Left renal cortex interstitium (tissue), 4 donors: ENCODE measurements around the gene FCRL1. TPM values are rescaled to one million over a fixed set of nuclear protein-coding genes. Genes with fewer than 3 reads are reported as not detected.

ENCODE experiments used
- DNase-seq, 4 donors: peaks; one replicate each; pipeline ENCODE4 v3.0.0-alpha.2; 2013; ENCODE audit warnings: low read depth in 4 of 4, low spot score in 2 of 4, missing footprints in 1 of 4
- polyA plus RNA-seq, 4 donors: library from polyadenylated mRNA; unstranded; fragments of 120-200 nt; gene quantifications; one replicate each; pipeline ENCODE4 v1.2.1, GENCODE V29; 2013; ENCODE audit not compliant: insufficient read length in 4 of 4

The FCRL1 gene
- polyA plus RNA-seq, 4 donors: 0.11 to 0.27 (median 0.14) TPM; not detected in 1

- DNase-seq: no peak
These were observed 16.1 kb downstream of the FCRL1 start for GRCh38 chr1:157803851-157804250.

GRCh38 chr1:157799996-157800395, 19.9 kb downstream of the FCRL1 start:
- no peak for DNase-seq

GRCh38 chr1:157798211-157798610, 21.7 kb downstream of the FCRL1 start:
- DNase-seq: no peak

- no peak for DNase-seq
These were observed 34.7 kb downstream of the FCRL1 start for GRCh38 chr1:157785248-157785647.

- DNase-seq: no peak
These were observed 35.1 kb downstream of the FCRL1 start for GRCh38 chr1:157784801-157785200.

- no peak for DNase-seq
These were observed 37.0 kb downstream of the FCRL1 start for GRCh38 chr1:157782931-157783330.

GRCh38 chr1:157781048-157781447, 38.9 kb downstream of the FCRL1 start:
- DNase-seq: no peak

- DNase-seq: no peak
These were observed 42.9 kb downstream of the FCRL1 start, which contains the start of gene FCRL2 for GRCh38 chr1:157776971-157777391. Gene FCRL2, minus strand, starts transcription at chr1:157777132. Its CDS starts 59 bp downstream, at chr1:157777073.

- no peak for DNase-seq
These were observed 44.6 kb downstream of the FCRL1 start for GRCh38 chr1:157775101-157775870.

GRCh38 chr1:157774412-157774811, 45.5 kb downstream of the FCRL1 start:
- no peak for DNase-seq

GRCh38 chr1:157773493-157774350, 46.2 kb downstream of the FCRL1 start:
- DNase-seq: no peak

GRCh38 chr1:157771661-157772425, 48.1 kb downstream of the FCRL1 start:
- DNase-seq: no peak

GRCh38 chr1:157770442-157771043, 49.4 kb downstream of the FCRL1 start:
- DNase-seq: no peak

- no peak for DNase-seq
These were observed 53.1 kb downstream of the FCRL1 start for GRCh38 chr1:157766792-157767191.

GRCh38 chr1:157758018-157758417, 61.9 kb downstream of the FCRL1 start:
- DNase-seq: no peak

GRCh38 chr1:157753611-157754010, 66.3 kb downstream of the FCRL1 start:
- DNase-seq: no peak

GRCh38 chr1:157751283-157751682, 68.6 kb downstream of the FCRL1 start:
- no peak for DNase-seq

- no peak for DNase-seq
These were observed 71.6 kb downstream of the FCRL1 start for GRCh38 chr1:157748262-157748817.
